Measurements from ENCODE around the gene PPARA. TPM values are rescaled to one million over a fixed set of nuclear protein-coding genes. Genes with fewer than 3 reads are reported as not detected.
"Not testable (repeated sequence)": the region's sequence is repeated elsewhere in the genome, so short reads cannot be mapped to it uniquely, and the experiment has no call there.

The PPARA gene
- total and polyA plus RNA-seq, 9 of the 15 experiments (the other 6 are each of a cell fraction or from before 2014, with no cell fraction given): 0.64 to 5.3 (median 3.5) TPM

DNA sequence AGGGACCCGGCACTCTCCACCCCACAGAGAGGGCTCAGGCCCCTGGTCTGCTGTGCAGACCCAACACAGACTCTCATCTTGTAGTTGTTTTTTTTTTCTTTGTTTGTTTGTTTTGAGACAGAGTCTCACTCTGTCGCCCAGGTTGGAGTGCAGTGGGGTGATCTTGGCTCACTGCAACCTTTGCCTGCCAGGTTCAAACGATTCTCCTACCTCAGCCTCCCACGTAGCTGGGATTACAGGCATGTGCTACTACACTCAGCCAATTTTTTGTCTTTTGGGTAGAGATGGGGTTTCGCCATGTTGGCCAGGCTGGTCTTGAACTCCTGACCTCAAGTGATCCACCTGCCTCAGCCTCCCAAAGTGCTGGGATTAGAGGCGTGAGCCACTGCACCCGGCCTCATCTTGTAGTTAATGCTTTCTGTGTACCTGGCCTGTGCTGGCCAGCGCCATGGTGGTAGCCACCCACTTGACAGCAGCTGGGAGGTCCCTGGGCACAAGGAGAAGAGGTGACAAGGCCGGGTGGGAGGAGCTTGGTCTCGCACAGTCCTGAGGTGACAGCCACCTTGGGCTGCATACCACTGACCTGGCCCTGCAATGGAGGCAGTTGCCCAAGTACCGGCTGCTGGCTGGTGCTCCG, 18.0 kb upstream of the PPARA start:
- H3K4me1 ChIP-seq (replicated peaks in 1 of 2; ENCODE audit: control insufficient read depth in 2 of 2, insufficient read depth in 2 of 2, low read length in 2 of 2): peaks cover 0 to 61% of the 10 kb centered on the region in 2 experiments; a peak in 2 of 5 replicates
- BruUV-seq (replicated peaks); FAIRE-seq; DNase-seq (ENCODE audit: extremely low read depth in 1 of 4, low spot score in 3 of 4); H3K4me2 ChIP-seq (ENCODE audit: insufficient read depth, low read length); H3K9me3 ChIP-seq (replicated peaks; ENCODE audit: control insufficient read depth, insufficient read depth, low read depth, low read length); H3K27ac ChIP-seq (ENCODE audit: extremely low read depth, low read depth, low read length); ATAC-seq; H3K4me3 ChIP-seq; H2AFZ ChIP-seq (ENCODE audit: low read depth, low read length); H3K27me3 ChIP-seq (ENCODE audit: control insufficient read depth in 2 of 2, insufficient read depth in 2 of 2, low read length in 2 of 2); H4K20me1 ChIP-seq (replicated peaks; ENCODE audit: control insufficient read depth, insufficient read depth, low read length); H3K9me1 ChIP-seq (ENCODE audit: control insufficient read depth, insufficient read depth, low read length); H3K9ac ChIP-seq (ENCODE audit: insufficient read depth in 1 of 2, low read depth in 2 of 2, low read length in 2 of 2); in situ Hi-C loops (cut with MboI); H3K79me2 ChIP-seq (ENCODE audit: control insufficient read depth, insufficient read depth, low read length); CTCF ChIA-PET (ENCODE audit: low intra/inter-chr PET ratio); H3K36me3 ChIP-seq (ENCODE audit: control insufficient read depth, insufficient read depth, low read length): not testable (repeated sequence)
- WGBS (ENCODE audit: insufficient coverage, low coverage, missing lambda C conversion rate): 61% methylated on average over 10 of the region's 12 CpGs
- POLR2A ChIA-PET: interaction anchor here (0.6 kb wide), 2 partner anchors 127 to 148 kb away, joined by 3 to 4 read pairs; no protein-coding TSS in a partner anchor
- intact Hi-C loops (cut with micrococcal nuclease): loop anchor here (5.0 kb wide), 1 partner anchor 165 kb away; the partner anchor contains the start of gene GTSE1

DNA sequence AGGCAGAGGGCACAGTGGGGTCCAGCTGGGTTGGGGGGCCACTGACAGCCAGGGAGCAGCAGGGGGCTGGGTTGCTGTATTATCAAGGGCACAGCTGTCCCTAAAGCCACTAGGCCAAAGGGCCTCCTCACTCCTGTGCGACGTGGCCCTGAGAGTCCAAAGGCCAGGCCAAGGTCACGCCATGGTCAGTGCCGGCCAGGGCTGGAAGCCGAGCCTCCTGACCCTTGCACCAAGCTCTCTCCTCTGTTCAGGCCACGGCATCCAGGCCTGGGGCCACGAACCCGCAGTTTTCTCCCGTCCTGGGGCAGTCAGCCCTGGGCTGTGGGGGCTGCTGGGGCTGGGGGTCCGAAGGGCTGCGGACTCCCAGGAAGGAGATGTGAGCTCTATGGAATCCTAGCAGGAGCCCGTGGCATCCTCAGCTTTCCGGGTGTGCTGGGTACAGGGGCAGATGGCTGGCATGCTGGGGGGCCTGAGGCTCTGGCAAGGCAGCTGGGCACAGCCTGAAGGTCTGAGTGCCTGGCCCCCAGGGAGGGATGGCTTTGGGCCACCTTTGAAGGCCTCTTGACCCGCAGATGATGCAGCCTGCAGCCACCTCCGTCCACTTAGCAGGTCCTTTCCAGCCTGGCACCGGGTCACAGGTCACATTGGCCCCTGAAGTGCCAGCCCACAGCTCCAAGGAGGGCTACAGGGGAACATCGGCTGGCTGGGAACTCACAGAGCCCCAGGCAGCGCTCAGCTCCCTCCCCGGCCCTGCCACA, 17.3 kb upstream of the PPARA start:
- Histone ChIP-seq H3K4me2 (ENCODE audit: insufficient read depth, low read length) (no peak overlapping the region), H3K4me1 (replicated peaks in 1 of 2; ENCODE audit: control insufficient read depth in 2 of 2, insufficient read depth in 2 of 2, low read length in 2 of 2) (peaks cover 0 to 56% of the 10 kb centered on the region in 2 experiments; a peak in 2 of 5 replicates), H3K36me3 (ENCODE audit: control insufficient read depth, insufficient read depth, low read length) (no peaks in the 10 kb centered on the region), H3K9me3 (replicated peaks; ENCODE audit: control insufficient read depth, insufficient read depth, low read depth, low read length) (no peaks in the 10 kb centered on the region), H3K9ac (ENCODE audit: insufficient read depth in 1 of 2, low read depth in 2 of 2, low read length in 2 of 2) (no peak overlapping the region; a peak in 1 of 4 replicates), H4K20me1 (replicated peaks; ENCODE audit: control insufficient read depth, insufficient read depth, low read length) (no peaks in the 10 kb centered on the region), H3K9me1 (ENCODE audit: control insufficient read depth, insufficient read depth, low read length) (no peaks in the 10 kb centered on the region), H3K79me2 (ENCODE audit: control insufficient read depth, insufficient read depth, low read length) (no peaks in the 10 kb centered on the region), H3K27me3 (ENCODE audit: control insufficient read depth in 2 of 2, insufficient read depth in 2 of 2, low read length in 2 of 2) (no peaks in the 10 kb centered on the region), H3K4me3 (no peak overlapping the region), H3K27ac (ENCODE audit: extremely low read depth, low read depth, low read length) (no peak overlapping the region), H2AFZ (ENCODE audit: low read depth, low read length) (no peak overlapping the region)
- FAIRE-seq (no peak), DNase-seq (ENCODE audit: extremely low read depth in 1 of 4, low spot score in 3 of 4) (no peak), ATAC-seq (no peak)
- no TSS peak for BruUV-seq (replicated peaks)
- ChIA-PET POLR2A (no interaction called here), CTCF (ENCODE audit: low intra/inter-chr PET ratio) (no interaction called here)
- intact Hi-C loops (cut with micrococcal nuclease) (loop anchor here (5.0 kb wide), 1 partner anchor 164 kb away; the partner anchor contains the start of gene GTSE1), in situ Hi-C loops (cut with MboI) (no loop called here)
- whole genome bisulfite sequencing (ENCODE audit: insufficient coverage, low coverage, missing lambda C conversion rate): 28% methylated on average over 11 of the region's 19 CpGs
- TF ChIP-seq, protein P1, sequence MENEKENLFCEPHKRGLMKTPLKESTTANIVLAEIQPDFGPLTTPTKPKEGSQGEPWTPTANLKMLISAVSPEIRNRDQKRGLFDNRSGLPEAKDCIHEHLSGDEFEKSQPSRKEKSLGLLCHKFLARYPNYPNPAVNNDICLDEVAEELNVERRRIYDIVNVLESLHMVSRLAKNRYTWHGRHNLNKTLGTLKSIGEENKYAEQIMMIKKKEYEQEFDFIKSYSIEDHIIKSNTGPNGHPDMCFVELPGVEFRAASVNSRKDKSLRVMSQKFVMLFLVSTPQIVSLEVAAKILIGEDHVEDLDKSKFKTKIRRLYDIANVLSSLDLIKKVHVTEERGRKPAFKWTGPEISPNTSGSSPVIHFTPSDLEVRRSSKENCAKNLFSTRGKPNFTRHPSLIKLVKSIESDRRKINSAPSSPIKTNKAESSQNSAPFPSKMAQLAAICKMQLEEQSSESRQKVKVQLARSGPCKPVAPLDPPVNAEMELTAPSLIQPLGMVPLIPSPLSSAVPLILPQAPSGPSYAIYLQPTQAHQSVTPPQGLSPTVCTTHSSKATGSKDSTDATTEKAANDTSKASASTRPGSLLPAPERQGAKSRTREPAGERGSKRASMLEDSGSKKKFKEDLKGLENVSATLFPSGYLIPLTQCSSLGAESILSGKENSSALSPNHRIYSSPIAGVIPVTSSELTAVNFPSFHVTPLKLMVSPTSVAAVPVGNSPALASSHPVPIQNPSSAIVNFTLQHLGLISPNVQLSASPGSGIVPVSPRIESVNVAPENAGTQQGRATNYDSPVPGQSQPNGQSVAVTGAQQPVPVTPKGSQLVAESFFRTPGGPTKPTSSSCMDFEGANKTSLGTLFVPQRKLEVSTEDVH (IDR thresholded peaks at IDR 0.05; ENCODE audit: low read depth, partially characterized antibody): no peak
- TF ChIP-seq, protein P2, sequence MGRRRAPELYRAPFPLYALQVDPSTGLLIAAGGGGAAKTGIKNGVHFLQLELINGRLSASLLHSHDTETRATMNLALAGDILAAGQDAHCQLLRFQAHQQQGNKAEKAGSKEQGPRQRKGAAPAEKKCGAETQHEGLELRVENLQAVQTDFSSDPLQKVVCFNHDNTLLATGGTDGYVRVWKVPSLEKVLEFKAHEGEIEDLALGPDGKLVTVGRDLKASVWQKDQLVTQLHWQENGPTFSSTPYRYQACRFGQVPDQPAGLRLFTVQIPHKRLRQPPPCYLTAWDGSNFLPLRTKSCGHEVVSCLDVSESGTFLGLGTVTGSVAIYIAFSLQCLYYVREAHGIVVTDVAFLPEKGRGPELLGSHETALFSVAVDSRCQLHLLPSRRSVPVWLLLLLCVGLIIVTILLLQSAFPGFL (CRISPR knock-in tag; IDR thresholded peaks at IDR 0.05): no peak
- TF ChIP-seq CSDE1 (IDR thresholded peaks at IDR 0.05) (no peak), KAT7 (CRISPR knock-in tag; IDR thresholded peaks at IDR 0.05; ENCODE audit: borderline replicate concordance) (no peak), ZNF146 (CRISPR knock-in tag; IDR thresholded peaks at IDR 0.05; ENCODE audit: unreplicated experiment) (no peak), TEAD1 (CRISPR knock-in tag; IDR thresholded peaks at IDR 0.05) (no peak)

All from K562 (cell line).